ENCODE results near the gene NOL4L.
"Not testable (repeated sequence)": the region's sequence is repeated elsewhere in the genome, so short reads cannot be mapped to it uniquely, and the experiment has no call there.

Gene NOL4L

GRCh38 chr20:32470025-32470861 lies 114.9 kb downstream of the NOL4L start:
- DNase-seq (ENCODE audit: low spot score): peak; percentile 45

- no peak for DNase-seq (ENCODE audit: low spot score)
Measured at GRCh38 chr20:32468860-32469259, 116.3 kb downstream of the NOL4L start.

GRCh38 chr20:32468313-32468640 lies 116.9 kb downstream of the NOL4L start:
- DNase-seq (ENCODE audit: low spot score): no peak

GRCh38 chr20:32467506-32468312 lies 117.4 kb downstream of the NOL4L start:
- no peak for DNase-seq (ENCODE audit: low spot score)

- DNase-seq (ENCODE audit: low spot score): no peak
Measured at GRCh38 chr20:32466739-32467505, 118.2 kb downstream of the NOL4L start.

- DNase-seq (ENCODE audit: low spot score): not testable (repeated sequence)
Measured at GRCh38 chr20:32465901-32466675, 119.0 kb downstream of the NOL4L start.

- DNase-seq (ENCODE audit: low spot score): no peak
Measured at GRCh38 chr20:32465092-32465900, 119.8 kb downstream of the NOL4L start.

- DNase-seq (ENCODE audit: low spot score): no peak
Measured at GRCh38 chr20:32464401-32465091, 120.6 kb downstream of the NOL4L start.

GRCh38 chr20:32463642-32464400 lies 121.3 kb downstream of the NOL4L start:
- DNase-seq (ENCODE audit: low spot score): no peak

GRCh38 chr20:32462900-32463641 lies 122.1 kb downstream of the NOL4L start:
- DNase-seq (ENCODE audit: low spot score): no peak

- DNase-seq (ENCODE audit: low spot score): no peak
Measured at GRCh38 chr20:32461836-32462600, 123.1 kb downstream of the NOL4L start.

GRCh38 chr20:32460683-32461320 lies 124.3 kb downstream of the NOL4L start:
- no peak for DNase-seq (ENCODE audit: low spot score)

- no peak for DNase-seq (ENCODE audit: low spot score)
Measured at GRCh38 chr20:32460231-32460630, 124.9 kb downstream of the NOL4L start.

- no peak for DNase-seq (ENCODE audit: low spot score)
Measured at GRCh38 chr20:32458837-32459220, 126.3 kb downstream of the NOL4L start.

GRCh38 chr20:32458061-32458836 lies 126.9 kb downstream of the NOL4L start:
- no peak for DNase-seq (ENCODE audit: low spot score)

- no peak for DNase-seq (ENCODE audit: low spot score)
Measured at GRCh38 chr20:32457479-32457986, 127.6 kb downstream of the NOL4L start.
